Gastrocnemius medialis (tissue), 4 donors: Measurements from ENCODE around the gene PRKCA.

ENCODE experiments used
- POLR2A ChIP-seq, 2 donors: fragments of 450-650 bp; IDR thresholded peaks; one replicate each; pipeline ENCODE4 v1.6.1; 2017; ENCODE audit warnings: antibody characterized with exemption in 2 of 2, mild to moderate bottlenecking in 2 of 2, moderate library complexity in 2 of 2
- TF ChIP-seq, protein P1 (sequence below), 5 experiments: fragments of 450-650 bp in 3 of 5; fragments of 200-600 bp in 2 of 5; sonication (generic) in 2 of 5; IDR thresholded peaks in 4 of 5; conservative IDR thresholded peaks in 1 of 5; 1 replicate in 4 of 5; 2 replicates in 1 of 5; pipeline ENCODE4 v1.5.1; 2016 to 2019; ENCODE audit warnings: antibody characterized with exemption in 5 of 5, mild to moderate bottlenecking in 3 of 5, moderate library complexity in 3 of 5

GRCh38 chr17:66564992-66565465 lies 262.6 kb downstream of the PRKCA start:
- TF ChIP-seq, protein P1, sequence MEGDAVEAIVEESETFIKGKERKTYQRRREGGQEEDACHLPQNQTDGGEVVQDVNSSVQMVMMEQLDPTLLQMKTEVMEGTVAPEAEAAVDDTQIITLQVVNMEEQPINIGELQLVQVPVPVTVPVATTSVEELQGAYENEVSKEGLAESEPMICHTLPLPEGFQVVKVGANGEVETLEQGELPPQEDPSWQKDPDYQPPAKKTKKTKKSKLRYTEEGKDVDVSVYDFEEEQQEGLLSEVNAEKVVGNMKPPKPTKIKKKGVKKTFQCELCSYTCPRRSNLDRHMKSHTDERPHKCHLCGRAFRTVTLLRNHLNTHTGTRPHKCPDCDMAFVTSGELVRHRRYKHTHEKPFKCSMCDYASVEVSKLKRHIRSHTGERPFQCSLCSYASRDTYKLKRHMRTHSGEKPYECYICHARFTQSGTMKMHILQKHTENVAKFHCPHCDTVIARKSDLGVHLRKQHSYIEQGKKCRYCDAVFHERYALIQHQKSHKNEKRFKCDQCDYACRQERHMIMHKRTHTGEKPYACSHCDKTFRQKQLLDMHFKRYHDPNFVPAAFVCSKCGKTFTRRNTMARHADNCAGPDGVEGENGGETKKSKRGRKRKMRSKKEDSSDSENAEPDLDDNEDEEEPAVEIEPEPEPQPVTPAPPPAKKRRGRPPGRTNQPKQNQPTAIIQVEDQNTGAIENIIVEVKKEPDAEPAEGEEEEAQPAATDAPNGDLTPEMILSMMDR (IDR thresholded peaks at IDR 0.05 in 4 of 5, conservative IDR thresholded peaks at IDR 0.05 in 1 of 5) = no peak
- no peak for TF ChIP-seq POLR2A (IDR thresholded peaks at IDR 0.05)
